Omental fat pad (tissue), 4 donors: ENCODE data around the gene SUCNR1. TPM values are rescaled to one million over a fixed set of nuclear protein-coding genes. Genes with fewer than 3 reads are reported as not detected.
"Not testable (repeated sequence)": the region's sequence is repeated elsewhere in the genome, so short reads cannot be mapped to it uniquely, and the experiment has no call there.

Source experiments
- ATAC-seq: fragments of 150-250 bp; one replicate; pipeline ENCODE4 v1.9.1; 2016; ENCODE audit warnings: mild to moderate bottlenecking, moderate library complexity; ENCODE audit not compliant: low FRiP score
- DNase-seq: peaks from one replicate; pipeline ENCODE4 v3.0.0-alpha.2; 2019; ENCODE audit warnings: low spot score
- total RNA-seq, 4 donors: library from RNA; depleted of rRNA; stranded (reverse); fragments of >200 nt; gene quantifications; one replicate each; pipeline ENCODE4 v1.1.0, GENCODE V29; 2016
- TF ChIP-seq, protein P1 (sequence below), 3 donors: fragments of 450-650 bp; IDR thresholded peaks; one replicate each; pipeline ENCODE4 v1.5.1; 2016 to 2017; ENCODE audit warnings: antibody characterized with exemption in 3 of 3, mild to moderate bottlenecking in 3 of 3, moderate library complexity in 2 of 3

SUCNR1 gene
- total RNA-seq, 4 donors from 2014 or later, result 1.1 to 2.8 (median 2.5) TPM

GRCh38 chr3:151871639-151872468 is 1.6 kb upstream of the SUCNR1 start:
- ATAC-seq, result no peak
- DNase-seq, result no peak
- TF ChIP-seq, protein P1, sequence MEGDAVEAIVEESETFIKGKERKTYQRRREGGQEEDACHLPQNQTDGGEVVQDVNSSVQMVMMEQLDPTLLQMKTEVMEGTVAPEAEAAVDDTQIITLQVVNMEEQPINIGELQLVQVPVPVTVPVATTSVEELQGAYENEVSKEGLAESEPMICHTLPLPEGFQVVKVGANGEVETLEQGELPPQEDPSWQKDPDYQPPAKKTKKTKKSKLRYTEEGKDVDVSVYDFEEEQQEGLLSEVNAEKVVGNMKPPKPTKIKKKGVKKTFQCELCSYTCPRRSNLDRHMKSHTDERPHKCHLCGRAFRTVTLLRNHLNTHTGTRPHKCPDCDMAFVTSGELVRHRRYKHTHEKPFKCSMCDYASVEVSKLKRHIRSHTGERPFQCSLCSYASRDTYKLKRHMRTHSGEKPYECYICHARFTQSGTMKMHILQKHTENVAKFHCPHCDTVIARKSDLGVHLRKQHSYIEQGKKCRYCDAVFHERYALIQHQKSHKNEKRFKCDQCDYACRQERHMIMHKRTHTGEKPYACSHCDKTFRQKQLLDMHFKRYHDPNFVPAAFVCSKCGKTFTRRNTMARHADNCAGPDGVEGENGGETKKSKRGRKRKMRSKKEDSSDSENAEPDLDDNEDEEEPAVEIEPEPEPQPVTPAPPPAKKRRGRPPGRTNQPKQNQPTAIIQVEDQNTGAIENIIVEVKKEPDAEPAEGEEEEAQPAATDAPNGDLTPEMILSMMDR (IDR thresholded peaks at IDR 0.05), result no peak

DNA sequence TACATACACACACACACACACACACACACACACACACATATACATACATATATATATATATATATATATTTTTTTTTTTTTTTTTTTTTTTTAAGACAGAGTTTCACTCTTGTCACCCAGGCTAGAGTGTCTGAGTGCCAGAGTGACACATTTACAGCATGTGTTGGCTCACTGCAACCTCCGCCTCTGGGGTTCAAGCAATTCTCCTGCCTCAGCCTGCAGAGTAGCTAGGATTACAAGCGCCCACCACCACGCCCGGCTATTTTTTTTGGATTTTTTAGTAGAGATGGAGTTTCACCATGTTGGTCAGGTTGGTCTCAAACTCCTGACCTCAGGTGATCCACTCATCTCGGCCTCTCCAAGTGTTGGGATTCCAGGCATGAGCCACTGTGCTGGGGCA is 636 bp downstream of the SUCNR1 start:
- DNase-seq, ATAC-seq: not testable (repeated sequence)

DNA sequence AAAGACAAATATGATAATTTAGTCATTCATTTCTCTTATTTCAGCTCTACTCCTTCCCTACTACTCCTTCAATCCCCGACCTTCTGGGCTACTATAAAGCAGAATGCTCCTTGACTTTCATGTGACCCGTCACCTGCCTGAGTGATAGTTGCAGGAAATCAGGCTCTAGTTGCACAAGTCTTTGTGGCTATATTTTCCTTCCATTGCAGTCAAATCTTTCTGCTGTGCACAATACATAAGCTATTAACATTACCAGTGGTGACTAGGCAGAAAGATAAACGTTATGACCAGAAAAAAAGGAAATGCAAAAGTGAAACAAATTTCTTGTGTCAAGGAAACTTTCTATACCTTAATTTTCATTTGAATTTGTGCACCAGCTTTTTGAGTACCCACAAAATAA is 2.3 kb downstream of the SUCNR1 start:
- TF ChIP-seq, protein P1 (IDR thresholded peaks at IDR 0.05), result no peak
- ATAC-seq, result no peak

GRCh38 chr3:151877269-151877668 is 3.8 kb downstream of the SUCNR1 start:
- TF ChIP-seq, protein P1 (IDR thresholded peaks at IDR 0.05), result no peak
- ATAC-seq (no peak), DNase-seq (no peak)

More for the DNA sequence above, 2.3 kb downstream of the SUCNR1 start:
- DNase-seq, result no peak

GRCh38 chr3:151878465-151878864 is 5.0 kb downstream of the SUCNR1 start:
- DNase-seq (no peak), ATAC-seq (no peak)
- TF ChIP-seq, protein P1 (IDR thresholded peaks at IDR 0.05), result no peak

DNA sequence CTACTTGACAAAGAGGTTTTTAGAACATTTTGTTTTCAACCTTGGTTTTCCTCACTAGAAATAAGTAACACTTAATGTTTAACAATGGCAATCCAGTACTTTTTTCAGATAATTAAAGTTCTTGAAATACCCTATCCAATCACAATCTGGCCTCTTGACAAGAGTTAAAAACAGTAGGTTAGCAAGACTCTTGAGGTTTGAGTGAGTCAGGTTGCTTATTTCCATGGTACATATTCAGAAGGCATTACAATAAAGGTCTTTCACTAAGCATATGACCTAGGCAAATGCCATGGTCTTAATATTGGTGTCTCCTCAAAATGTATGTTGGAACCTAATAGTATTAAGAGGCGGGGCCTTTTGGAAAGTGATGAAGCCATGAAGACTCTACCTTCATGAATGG is 5.6 kb downstream of the SUCNR1 start:
- ATAC-seq (no peak), DNase-seq (no peak)
- TF ChIP-seq, protein P1 (IDR thresholded peaks at IDR 0.05), result no peak

- TF ChIP-seq, protein P1 (IDR thresholded peaks at IDR 0.05), result no peak
- ATAC-seq, result no peak
- DNase-seq, result no peak
Measured at GRCh38 chr3:151879679-151880415, 6.4 kb downstream of the SUCNR1 start.
